HepG2 (cell line): Measurements from ENCODE around the gene HEY2. TPM values are rescaled to one million over a fixed set of nuclear protein-coding genes. Genes with fewer than 3 reads are reported as not detected.

ENCODE experiments used
- ATF7-NPFF ChIP-seq: sonication (generic); formaldehyde crosslinking; IDR thresholded peaks from 2 replicates; pipeline ENCODE4 v1.8.1; 2023; ENCODE audit warnings: mild to moderate bottlenecking, low read depth, missing genetic modification reagents, moderate library complexity
- MAZ ChIP-seq, 2 experiments: sonication (generic) in 1 of 2; formaldehyde crosslinking in 1 of 2; IDR thresholded peaks; 2 replicates each; pipeline versions ENCODE4 v1.5.0 to v1.6.1; 2012 to 2020; ENCODE audit warnings: low read depth in 2 of 2, mild to moderate bottlenecking in 2 of 2, borderline replicate concordance in 1 of 2, improper control_type of control experiment in 1 of 2, low read length in 1 of 2, missing genetic modification reagents in 1 of 2, moderate library complexity in 1 of 2
- MEF2D ChIP-seq: sonication (generic); formaldehyde crosslinking; IDR thresholded peaks from 2 replicates; pipeline ENCODE4 v1.5.1; 2020; ENCODE audit warnings: mild to moderate bottlenecking, missing genetic modification reagents
- NCOA1 ChIP-seq: sonication (generic); formaldehyde crosslinking; IDR thresholded peaks from 2 replicates; pipeline ENCODE4 v1.9.0; 2021; ENCODE audit warnings: missing genetic modification reagents
- NPAS2 ChIP-seq: sonication (generic); formaldehyde crosslinking; IDR thresholded peaks from 2 replicates; pipeline ENCODE4 v1.8.0; 2022; ENCODE audit warnings: mild to moderate bottlenecking, missing genetic modification reagents, borderline replicate concordance
- SPEN ChIP-seq: sonication (generic); formaldehyde crosslinking; IDR thresholded peaks from 2 replicates; pipeline ENCODE4 v1.5.1; 2020; ENCODE audit warnings: low read depth, mild to moderate bottlenecking, missing genetic modification reagents
- TOPORS ChIP-seq: sonication (generic); formaldehyde crosslinking; IDR thresholded peaks from 2 replicates; pipeline ENCODE4 v1.8.0; 2023; ENCODE audit warnings: mild to moderate bottlenecking, missing genetic modification reagents
- ZFP82 ChIP-seq: sonication (generic); formaldehyde crosslinking; IDR thresholded peaks from 2 replicates; pipeline ENCODE4 v1.5.1; 2020; ENCODE audit warnings: mild to moderate bottlenecking, missing genetic modification reagents, borderline replicate concordance
- ZNF564 ChIP-seq: sonication (generic); formaldehyde crosslinking; IDR thresholded peaks from 2 replicates; pipeline ENCODE4 v1.8.1; 2023; ENCODE audit warnings: mild to moderate bottlenecking, missing genetic modification reagents
- polyA plus RNA-seq, 8 experiments: library from polyadenylated mRNA; depleted of rRNA in 3 of 8; stranded (reverse) in 7 of 8; unstranded in 1 of 8; fragments of >200 nt; fragmentation: Illumina TruSeq in 4 of 8; extraction: Trizol in 4 of 8; gene quantifications; 2 replicates each; pipeline versions ENCODE4 v1.2.1 to v1.2.3, GENCODE V29; 2011 to 2016; ENCODE audit warnings: low read depth in 4 of 8, missing spikeins in 1 of 8, mixed read lengths in 1 of 8; ENCODE audit not compliant: insufficient read depth in 1 of 8
- total RNA-seq, 5 experiments: library from RNA; depleted of rRNA; stranded (reverse); fragments of >200 nt; fragmentation: Illumina TruSeq; extraction: Trizol; gene quantifications; 2 replicates each; pipeline ENCODE4 v1.2.3, GENCODE V29; 2016; ENCODE audit warnings: low read depth in 1 of 5
- TF ChIP-seq, protein P1 (sequence below): sonication (generic); formaldehyde crosslinking; IDR thresholded peaks from 2 replicates; pipeline ENCODE4 v1.5.1; 2020; ENCODE audit warnings: missing genetic modification reagents, mild to moderate bottlenecking, borderline replicate concordance
- TF ChIP-seq, protein P2 (sequence below): sonication (generic); formaldehyde crosslinking; IDR thresholded peaks from 2 replicates; pipeline ENCODE4 v1.4.0; 2020; ENCODE audit warnings: mild to moderate bottlenecking, missing genetic modification reagents
- TF ChIP-seq, protein P3 (sequence below): sonication (generic); formaldehyde crosslinking; IDR thresholded peaks from 2 replicates; pipeline ENCODE4 v1.8.0; 2022; ENCODE audit warnings: mild to moderate bottlenecking, missing genetic modification reagents, moderate library complexity
- TF ChIP-seq, protein P4 (sequence below): sonication (generic); formaldehyde crosslinking; IDR thresholded peaks from 2 replicates; pipeline ENCODE4 v1.4.0; 2020; ENCODE audit warnings: missing genetic modification reagents, borderline replicate concordance
- TF ChIP-seq, protein P5 (sequence below), 2 experiments: sonication (generic) in 1 of 2; formaldehyde crosslinking in 1 of 2; IDR thresholded peaks; 2 replicates each; pipeline versions ENCODE4 v1.6.1 to v1.9.0; 2014 to 2022; ENCODE audit warnings: antibody characterized with exemption in 1 of 2, borderline replicate concordance in 1 of 2, inconsistent platforms in 1 of 2, low read depth in 1 of 2, missing genetic modification reagents in 1 of 2

Gene HEY2
- total and polyA plus RNA-seq, 2 of the 13 experiments (the other 11 are each of a cell fraction or from before 2014, with no cell fraction given): 0.04 TPM

DNA sequence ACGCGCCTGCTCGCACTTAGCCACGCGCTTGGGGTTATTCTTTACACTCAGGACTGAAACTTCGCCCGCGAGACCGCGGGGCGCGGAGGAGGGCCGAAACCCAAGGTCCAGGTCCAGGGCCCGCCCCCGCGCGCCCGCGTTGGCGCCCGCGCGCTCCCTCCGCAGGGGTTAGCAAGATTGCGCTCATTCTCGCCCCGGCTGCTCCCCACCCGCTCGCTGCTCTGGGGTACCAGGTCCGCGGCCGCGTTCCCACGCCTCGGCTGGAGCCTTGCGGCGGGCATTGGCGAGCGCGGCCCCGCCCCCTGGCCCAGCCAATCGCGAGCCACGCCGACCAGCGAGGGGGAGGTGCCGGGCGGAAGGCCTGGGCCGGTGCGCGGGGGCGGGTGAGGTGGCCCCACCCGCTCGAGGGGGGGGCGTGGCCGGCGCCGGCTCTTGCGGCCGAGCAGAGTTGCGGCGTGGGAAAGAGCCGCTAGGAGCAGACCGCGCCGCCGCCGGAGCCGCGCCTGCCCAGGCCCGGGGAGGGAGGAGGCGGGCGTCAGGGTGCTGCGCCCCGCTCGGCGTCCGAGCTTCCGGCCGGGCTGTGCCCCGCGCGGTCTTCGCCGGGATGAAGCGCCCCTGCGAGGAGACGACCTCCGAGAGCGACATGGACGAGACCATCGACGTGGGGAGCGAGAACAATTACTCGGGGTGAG is at the start of gene HEY2 (continued):
- TF ChIP-seq, protein P1, sequence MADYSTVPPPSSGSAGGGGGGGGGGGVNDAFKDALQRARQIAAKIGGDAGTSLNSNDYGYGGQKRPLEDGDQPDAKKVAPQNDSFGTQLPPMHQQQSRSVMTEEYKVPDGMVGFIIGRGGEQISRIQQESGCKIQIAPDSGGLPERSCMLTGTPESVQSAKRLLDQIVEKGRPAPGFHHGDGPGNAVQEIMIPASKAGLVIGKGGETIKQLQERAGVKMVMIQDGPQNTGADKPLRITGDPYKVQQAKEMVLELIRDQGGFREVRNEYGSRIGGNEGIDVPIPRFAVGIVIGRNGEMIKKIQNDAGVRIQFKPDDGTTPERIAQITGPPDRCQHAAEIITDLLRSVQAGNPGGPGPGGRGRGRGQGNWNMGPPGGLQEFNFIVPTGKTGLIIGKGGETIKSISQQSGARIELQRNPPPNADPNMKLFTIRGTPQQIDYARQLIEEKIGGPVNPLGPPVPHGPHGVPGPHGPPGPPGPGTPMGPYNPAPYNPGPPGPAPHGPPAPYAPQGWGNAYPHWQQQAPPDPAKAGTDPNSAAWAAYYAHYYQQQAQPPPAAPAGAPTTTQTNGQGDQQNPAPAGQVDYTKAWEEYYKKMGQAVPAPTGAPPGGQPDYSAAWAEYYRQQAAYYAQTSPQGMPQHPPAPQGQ: no peak
- TF ChIP-seq, protein P2, sequence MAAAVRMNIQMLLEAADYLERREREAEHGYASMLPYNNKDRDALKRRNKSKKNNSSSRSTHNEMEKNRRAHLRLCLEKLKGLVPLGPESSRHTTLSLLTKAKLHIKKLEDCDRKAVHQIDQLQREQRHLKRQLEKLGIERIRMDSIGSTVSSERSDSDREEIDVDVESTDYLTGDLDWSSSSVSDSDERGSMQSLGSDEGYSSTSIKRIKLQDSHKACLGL (CRISPR knock-in tag): peak; percentile 51; the same call in 1 of the 2 replicates
- TF ChIP-seq MAZ (IDR thresholded peaks at IDR 0.05; ENCODE audit: borderline replicate concordance, low read depth, low read length) (peak; percentile 93), MAZ (CRISPR knock-in tag; IDR thresholded peaks at IDR 0.05; ENCODE audit: low read depth) (peak; percentile 96), ZNF564 (0 out of 2 replicates have a peak, but pooled peaks have one; percentile 30), NCOA1 (CRISPR knock-in tag) (0 out of 2 replicates have a peak, but pooled peaks have one; percentile 33), TOPORS (CRISPR knock-in tag) (0 out of 2 replicates have a peak, but pooled peaks have one; percentile 3), ZFP82 (CRISPR knock-in tag) (0 out of 2 replicates have a peak, but pooled peaks have one; percentile 4), SPEN (CRISPR knock-in tag) (peak; percentile 95), NPAS2 (CRISPR knock-in tag) (no peak), ATF7-NPFF (peak; percentile 57; the same call in 1 of the 2 replicates), MEF2D (CRISPR knock-in tag) (no peak)
- TF ChIP-seq, protein P3, sequence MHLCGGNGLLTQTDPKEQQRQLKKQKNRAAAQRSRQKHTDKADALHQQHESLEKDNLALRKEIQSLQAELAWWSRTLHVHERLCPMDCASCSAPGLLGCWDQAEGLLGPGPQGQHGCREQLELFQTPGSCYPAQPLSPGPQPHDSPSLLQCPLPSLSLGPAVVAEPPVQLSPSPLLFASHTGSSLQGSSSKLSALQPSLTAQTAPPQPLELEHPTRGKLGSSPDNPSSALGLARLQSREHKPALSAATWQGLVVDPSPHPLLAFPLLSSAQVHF (CRISPR knock-in tag): peak; percentile 39; the same call in 1 of the 2 replicates
- TF ChIP-seq, protein P4, sequence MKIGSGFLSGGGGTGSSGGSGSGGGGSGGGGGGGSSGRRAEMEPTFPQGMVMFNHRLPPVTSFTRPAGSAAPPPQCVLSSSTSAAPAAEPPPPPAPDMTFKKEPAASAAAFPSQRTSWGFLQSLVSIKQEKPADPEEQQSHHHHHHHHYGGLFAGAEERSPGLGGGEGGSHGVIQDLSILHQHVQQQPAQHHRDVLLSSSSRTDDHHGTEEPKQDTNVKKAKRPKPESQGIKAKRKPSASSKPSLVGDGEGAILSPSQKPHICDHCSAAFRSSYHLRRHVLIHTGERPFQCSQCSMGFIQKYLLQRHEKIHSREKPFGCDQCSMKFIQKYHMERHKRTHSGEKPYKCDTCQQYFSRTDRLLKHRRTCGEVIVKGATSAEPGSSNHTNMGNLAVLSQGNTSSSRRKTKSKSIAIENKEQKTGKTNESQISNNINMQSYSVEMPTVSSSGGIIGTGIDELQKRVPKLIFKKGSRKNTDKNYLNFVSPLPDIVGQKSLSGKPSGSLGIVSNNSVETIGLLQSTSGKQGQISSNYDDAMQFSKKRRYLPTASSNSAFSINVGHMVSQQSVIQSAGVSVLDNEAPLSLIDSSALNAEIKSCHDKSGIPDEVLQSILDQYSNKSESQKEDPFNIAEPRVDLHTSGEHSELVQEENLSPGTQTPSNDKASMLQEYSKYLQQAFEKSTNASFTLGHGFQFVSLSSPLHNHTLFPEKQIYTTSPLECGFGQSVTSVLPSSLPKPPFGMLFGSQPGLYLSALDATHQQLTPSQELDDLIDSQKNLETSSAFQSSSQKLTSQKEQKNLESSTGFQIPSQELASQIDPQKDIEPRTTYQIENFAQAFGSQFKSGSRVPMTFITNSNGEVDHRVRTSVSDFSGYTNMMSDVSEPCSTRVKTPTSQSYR (CRISPR knock-in tag): peak; percentile 90
- TF ChIP-seq, protein P5, sequence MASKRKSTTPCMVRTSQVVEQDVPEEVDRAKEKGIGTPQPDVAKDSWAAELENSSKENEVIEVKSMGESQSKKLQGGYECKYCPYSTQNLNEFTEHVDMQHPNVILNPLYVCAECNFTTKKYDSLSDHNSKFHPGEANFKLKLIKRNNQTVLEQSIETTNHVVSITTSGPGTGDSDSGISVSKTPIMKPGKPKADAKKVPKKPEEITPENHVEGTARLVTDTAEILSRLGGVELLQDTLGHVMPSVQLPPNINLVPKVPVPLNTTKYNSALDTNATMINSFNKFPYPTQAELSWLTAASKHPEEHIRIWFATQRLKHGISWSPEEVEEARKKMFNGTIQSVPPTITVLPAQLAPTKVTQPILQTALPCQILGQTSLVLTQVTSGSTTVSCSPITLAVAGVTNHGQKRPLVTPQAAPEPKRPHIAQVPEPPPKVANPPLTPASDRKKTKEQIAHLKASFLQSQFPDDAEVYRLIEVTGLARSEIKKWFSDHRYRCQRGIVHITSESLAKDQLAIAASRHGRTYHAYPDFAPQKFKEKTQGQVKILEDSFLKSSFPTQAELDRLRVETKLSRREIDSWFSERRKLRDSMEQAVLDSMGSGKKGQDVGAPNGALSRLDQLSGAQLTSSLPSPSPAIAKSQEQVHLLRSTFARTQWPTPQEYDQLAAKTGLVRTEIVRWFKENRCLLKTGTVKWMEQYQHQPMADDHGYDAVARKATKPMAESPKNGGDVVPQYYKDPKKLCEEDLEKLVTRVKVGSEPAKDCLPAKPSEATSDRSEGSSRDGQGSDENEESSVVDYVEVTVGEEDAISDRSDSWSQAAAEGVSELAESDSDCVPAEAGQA (IDR thresholded peaks at IDR 0.05; ENCODE audit: low read depth): no peak
- TF ChIP-seq, protein P5 (CRISPR knock-in tag; IDR thresholded peaks at IDR 0.05; ENCODE audit: borderline replicate concordance): no peak
